ENCODE measurements around the gene INHBA.

The INHBA gene

DNA sequence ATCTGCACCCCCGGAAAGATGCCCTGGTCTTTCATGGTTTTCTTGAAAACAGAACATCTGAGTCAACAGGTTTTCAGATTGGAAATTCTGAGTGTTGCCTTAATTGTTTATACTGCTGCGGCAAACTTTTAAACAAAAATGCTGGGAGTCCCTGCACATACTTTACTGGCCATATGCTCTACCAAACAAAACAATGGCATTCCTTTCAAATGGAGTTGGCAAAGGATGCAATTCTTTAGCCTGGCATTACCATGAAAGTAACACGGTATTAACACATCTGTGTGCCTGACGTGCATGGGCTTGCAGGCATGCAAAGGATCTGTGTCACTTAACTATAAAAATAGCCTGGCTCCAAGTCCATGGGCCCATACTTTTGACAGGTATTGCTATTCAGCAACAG is 4.2 kb downstream of the INHBA start:
- TF ChIP-seq, protein P1, sequence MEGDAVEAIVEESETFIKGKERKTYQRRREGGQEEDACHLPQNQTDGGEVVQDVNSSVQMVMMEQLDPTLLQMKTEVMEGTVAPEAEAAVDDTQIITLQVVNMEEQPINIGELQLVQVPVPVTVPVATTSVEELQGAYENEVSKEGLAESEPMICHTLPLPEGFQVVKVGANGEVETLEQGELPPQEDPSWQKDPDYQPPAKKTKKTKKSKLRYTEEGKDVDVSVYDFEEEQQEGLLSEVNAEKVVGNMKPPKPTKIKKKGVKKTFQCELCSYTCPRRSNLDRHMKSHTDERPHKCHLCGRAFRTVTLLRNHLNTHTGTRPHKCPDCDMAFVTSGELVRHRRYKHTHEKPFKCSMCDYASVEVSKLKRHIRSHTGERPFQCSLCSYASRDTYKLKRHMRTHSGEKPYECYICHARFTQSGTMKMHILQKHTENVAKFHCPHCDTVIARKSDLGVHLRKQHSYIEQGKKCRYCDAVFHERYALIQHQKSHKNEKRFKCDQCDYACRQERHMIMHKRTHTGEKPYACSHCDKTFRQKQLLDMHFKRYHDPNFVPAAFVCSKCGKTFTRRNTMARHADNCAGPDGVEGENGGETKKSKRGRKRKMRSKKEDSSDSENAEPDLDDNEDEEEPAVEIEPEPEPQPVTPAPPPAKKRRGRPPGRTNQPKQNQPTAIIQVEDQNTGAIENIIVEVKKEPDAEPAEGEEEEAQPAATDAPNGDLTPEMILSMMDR (IDR thresholded peaks at IDR 0.05; ENCODE audit: low read depth, low read length, missing control alignments) = no peak
- peak overlapping the region; percentile 54 for H3K4me3 ChIP-seq (replicated peaks; ENCODE audit: low read depth, low read length)
- DNase-seq (ENCODE audit: extremely low read depth, low read depth) = no peak

- H3K4me3 ChIP-seq (replicated peaks; ENCODE audit: low read depth, low read length) = peak overlapping the region; percentile 54
- TF ChIP-seq, protein P1 (IDR thresholded peaks at IDR 0.05; ENCODE audit: low read depth, low read length, missing control alignments) = no peak
- DNase-seq (ENCODE audit: extremely low read depth, low read depth) = no peak
These were observed 4.8 kb downstream of the INHBA start for GRCh38 chr7:41698114-41698513.

GRCh38 chr7:41696323-41696916 is 6.5 kb downstream of the INHBA start:
- TF ChIP-seq, protein P1 (IDR thresholded peaks at IDR 0.05; ENCODE audit: low read depth, low read length, missing control alignments) = peak; percentile 83
- peak overlapping the region; percentile 54 for H3K4me3 ChIP-seq (replicated peaks; ENCODE audit: low read depth, low read length)
- DNase-seq (ENCODE audit: extremely low read depth, low read depth) = peak; percentile 82

- no peak for DNase-seq (ENCODE audit: extremely low read depth, low read depth)
- TF ChIP-seq, protein P1 (IDR thresholded peaks at IDR 0.05; ENCODE audit: low read depth, low read length, missing control alignments) = no peak
- peak overlapping the region; percentile 54 for H3K4me3 ChIP-seq (replicated peaks; ENCODE audit: low read depth, low read length)
These were observed 7.1 kb downstream of the INHBA start for GRCh38 chr7:41695661-41696322.

DNA sequence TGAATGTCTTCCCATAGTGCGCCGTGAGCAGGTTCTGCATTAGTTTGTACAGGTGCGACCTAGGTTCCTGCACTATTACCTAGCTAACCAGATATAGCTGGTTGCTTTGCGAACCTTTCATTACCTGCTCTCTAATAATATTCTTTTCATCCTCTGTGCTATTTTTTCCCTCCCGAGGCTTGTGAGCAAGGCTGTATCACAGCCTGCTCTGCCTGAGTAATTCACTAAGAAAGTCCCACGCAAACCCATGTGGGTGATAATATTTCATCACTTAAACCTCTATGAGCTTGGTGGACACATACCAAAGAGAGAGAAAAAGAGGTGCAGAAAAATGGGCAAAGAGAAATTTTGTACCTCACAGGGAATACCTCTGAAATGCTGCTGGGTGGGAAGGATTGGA is 8.4 kb downstream of the INHBA start:
- TF ChIP-seq, protein P1 (IDR thresholded peaks at IDR 0.05; ENCODE audit: low read depth, low read length, missing control alignments) = no peak
- H3K4me3 ChIP-seq (replicated peaks; ENCODE audit: low read depth, low read length) = no peak overlapping the region
- no peak for DNase-seq (ENCODE audit: extremely low read depth, low read depth)

- TF ChIP-seq, protein P1 (IDR thresholded peaks at IDR 0.05; ENCODE audit: low read depth, low read length, missing control alignments) = peak; percentile 39
- DNase-seq (ENCODE audit: extremely low read depth, low read depth) = no peak
- no peak overlapping the region for H3K4me3 ChIP-seq (replicated peaks; ENCODE audit: low read depth, low read length)
These were observed 9.5 kb downstream of the INHBA start for GRCh38 chr7:41693150-41693997.

Data from HFF-Myc (cell line).